ENCODE results near the gene SIK2.

GRCh38 chr11:111620518-111620917 is 18.3 kb downstream of the SIK2 start:
- no peak for TF ChIP-seq CTCF (IDR thresholded peaks at IDR 0.05 in 2 of 3, conservative IDR thresholded peaks at IDR 0.05 in 1 of 3; ENCODE audit: borderline replicate concordance in 1 of 3, insufficient read depth in 1 of 3, low read depth in 2 of 3, low read length in 2 of 3)
- TF ChIP-seq POLR2AphosphoS5 (IDR thresholded peaks at IDR 0.05; ENCODE audit: low read depth, low read length): no peak
- no peak for TF ChIP-seq FOSL1 (IDR thresholded peaks at IDR 0.05; ENCODE audit: low read depth)
- no peak for TF ChIP-seq EZH2phosphoT487 (IDR thresholded peaks at IDR 0.05; ENCODE audit: borderline replicate concordance)
- TF ChIP-seq POLR2A (IDR thresholded peaks at IDR 0.05; ENCODE audit: borderline replicate concordance, extremely low read depth, insufficient read depth, insufficient read length): no peak
- TF ChIP-seq, protein P1, sequence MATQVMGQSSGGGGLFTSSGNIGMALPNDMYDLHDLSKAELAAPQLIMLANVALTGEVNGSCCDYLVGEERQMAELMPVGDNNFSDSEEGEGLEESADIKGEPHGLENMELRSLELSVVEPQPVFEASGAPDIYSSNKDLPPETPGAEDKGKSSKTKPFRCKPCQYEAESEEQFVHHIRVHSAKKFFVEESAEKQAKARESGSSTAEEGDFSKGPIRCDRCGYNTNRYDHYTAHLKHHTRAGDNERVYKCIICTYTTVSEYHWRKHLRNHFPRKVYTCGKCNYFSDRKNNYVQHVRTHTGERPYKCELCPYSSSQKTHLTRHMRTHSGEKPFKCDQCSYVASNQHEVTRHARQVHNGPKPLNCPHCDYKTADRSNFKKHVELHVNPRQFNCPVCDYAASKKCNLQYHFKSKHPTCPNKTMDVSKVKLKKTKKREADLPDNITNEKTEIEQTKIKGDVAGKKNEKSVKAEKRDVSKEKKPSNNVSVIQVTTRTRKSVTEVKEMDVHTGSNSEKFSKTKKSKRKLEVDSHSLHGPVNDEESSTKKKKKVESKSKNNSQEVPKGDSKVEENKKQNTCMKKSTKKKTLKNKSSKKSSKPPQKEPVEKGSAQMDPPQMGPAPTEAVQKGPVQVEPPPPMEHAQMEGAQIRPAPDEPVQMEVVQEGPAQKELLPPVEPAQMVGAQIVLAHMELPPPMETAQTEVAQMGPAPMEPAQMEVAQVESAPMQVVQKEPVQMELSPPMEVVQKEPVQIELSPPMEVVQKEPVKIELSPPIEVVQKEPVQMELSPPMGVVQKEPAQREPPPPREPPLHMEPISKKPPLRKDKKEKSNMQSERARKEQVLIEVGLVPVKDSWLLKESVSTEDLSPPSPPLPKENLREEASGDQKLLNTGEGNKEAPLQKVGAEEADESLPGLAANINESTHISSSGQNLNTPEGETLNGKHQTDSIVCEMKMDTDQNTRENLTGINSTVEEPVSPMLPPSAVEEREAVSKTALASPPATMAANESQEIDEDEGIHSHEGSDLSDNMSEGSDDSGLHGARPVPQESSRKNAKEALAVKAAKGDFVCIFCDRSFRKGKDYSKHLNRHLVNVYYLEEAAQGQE (IDR thresholded peaks at IDR 0.05; ENCODE audit: low read depth): no peak
- no peak for TF ChIP-seq SP1 (IDR thresholded peaks at IDR 0.05; ENCODE audit: low read depth)
- TF ChIP-seq EZH2 (IDR thresholded peaks at IDR 0.05): no peak
- no peak for TF ChIP-seq ZNF274 (IDR thresholded peaks at IDR 0.05; ENCODE audit: low read depth, low read length)
- TF ChIP-seq ATF3 (IDR thresholded peaks at IDR 0.05): no peak
- no peak for TF ChIP-seq TCF7L2 (IDR thresholded peaks at IDR 0.05; ENCODE audit: borderline replicate concordance, extremely low read depth, insufficient read depth, insufficient read length)
- no peak for TF ChIP-seq ZFX (IDR thresholded peaks at IDR 0.05)
- TF ChIP-seq, protein P2, sequence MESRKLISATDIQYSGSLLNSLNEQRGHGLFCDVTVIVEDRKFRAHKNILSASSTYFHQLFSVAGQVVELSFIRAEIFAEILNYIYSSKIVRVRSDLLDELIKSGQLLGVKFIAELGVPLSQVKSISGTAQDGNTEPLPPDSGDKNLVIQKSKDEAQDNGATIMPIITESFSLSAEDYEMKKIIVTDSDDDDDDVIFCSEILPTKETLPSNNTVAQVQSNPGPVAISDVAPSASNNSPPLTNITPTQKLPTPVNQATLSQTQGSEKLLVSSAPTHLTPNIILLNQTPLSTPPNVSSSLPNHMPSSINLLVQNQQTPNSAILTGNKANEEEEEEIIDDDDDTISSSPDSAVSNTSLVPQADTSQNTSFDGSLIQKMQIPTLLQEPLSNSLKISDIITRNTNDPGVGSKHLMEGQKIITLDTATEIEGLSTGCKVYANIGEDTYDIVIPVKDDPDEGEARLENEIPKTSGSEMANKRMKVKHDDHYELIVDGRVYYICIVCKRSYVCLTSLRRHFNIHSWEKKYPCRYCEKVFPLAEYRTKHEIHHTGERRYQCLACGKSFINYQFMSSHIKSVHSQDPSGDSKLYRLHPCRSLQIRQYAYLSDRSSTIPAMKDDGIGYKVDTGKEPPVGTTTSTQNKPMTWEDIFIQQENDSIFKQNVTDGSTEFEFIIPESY (IDR thresholded peaks at IDR 0.05; ENCODE audit: extremely low read depth, insufficient replicate concordance, low read length): no peak
- TF ChIP-seq CEBPB (IDR thresholded peaks at IDR 0.05; ENCODE audit: low read depth): no peak

All from HCT116 (cell line).